Measurements from ENCODE around the gene CASS4.

Gene CASS4

DNA sequence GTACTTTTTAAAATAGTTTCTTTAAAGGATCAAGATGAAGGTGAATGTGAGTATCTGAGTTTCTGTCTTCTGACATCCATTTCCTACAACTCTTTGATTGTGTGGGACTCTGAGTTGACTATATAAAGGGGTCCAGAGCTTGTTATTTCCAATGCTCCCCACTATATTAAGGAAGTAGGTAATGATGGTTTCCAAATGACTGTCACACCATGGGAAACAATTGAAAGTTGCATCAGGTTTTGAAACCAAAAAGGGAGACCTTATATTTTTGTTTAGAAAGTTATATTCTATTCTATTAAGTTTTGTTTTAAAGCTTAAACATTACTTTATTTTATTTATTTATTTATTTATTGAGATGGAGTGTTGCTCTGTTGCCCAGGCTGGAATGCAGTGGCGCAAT is 11.2 kb downstream of the CASS4 start:
- DNase-seq (ENCODE audit: low spot score): no peak

DNA sequence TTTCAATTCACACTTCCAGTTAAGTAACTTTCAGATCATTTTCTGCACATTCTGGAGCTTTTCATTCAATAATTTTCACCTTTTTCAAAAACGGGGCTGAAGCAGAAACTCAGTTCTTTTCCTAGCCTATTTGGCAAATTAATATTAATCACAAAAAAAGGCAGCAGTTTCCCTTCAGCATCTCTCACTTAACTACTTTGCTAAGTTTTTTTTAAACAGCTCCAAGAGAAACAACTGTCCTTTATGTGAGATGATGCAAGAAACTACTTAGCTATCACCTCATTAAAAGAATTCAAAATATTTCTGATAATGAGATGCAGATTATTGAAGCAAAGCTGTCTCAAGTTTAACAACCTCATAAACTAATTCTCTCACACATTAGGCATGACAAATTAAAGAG is 11.8 kb downstream of the CASS4 start:
- no peak for DNase-seq (ENCODE audit: low spot score)

DNA sequence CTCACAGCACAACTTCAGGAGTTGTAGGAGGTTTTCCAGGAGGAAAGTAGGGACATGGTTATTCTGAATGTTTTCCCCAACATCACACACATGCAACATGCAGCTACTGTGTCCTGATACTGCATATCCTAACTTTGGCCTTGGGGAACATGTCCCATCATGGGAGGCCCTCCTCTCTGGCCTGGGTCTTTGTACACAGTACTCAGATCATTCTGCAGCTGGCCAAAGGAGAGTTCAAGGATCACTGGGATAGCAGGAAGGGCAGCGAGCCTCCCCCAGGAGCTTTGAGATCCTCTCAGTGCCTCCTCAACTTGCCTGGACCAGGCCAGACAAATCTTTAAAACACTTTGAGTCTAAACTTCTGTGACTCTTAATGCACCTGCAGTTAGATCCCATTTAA is 12.9 kb downstream of the CASS4 start:
- peak; percentile 12 for DNase-seq (ENCODE audit: low spot score)

DNA sequence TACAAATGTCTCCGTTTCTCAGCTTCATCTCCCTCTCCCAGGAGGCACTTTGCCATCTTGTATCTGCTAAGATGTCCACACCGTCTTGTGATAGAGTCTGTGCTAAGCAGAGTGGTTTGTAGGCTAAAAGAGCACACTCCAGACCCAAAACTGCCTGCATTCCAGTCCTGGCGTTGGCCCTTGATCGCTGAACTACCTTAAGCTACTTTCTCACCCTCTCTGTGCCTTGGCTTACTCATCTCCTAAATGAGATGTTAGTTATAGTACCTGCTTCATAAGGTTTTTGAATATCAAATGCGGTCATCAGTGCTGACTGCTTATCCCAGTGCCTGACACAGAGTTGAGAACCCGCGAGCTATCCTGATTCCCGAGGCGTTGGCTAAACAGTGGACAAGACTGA is 14.0 kb downstream of the CASS4 start:
- DNase-seq (ENCODE audit: low spot score): peak; percentile 21

DNA sequence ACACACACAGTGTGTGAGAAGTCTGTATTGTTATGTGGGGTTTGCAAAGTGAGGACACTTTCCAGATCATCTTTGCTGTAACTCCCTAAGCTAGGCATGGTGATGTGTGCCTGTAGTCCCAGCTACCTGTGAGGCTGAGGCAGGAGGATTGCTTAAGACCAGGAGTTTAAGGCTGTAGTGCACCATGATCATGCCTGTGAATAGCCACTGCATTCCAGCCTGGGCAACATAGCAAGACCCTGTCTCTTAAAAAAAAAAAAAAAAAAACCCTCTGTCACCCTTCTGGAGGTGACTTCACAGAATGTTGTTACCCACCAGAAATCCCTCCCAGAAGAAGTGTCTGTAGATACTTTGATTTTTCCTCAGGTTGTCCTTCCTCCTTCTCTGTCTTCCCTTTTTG is 14.9 kb downstream of the CASS4 start:
- DNase-seq (ENCODE audit: low spot score): no peak

DNA sequence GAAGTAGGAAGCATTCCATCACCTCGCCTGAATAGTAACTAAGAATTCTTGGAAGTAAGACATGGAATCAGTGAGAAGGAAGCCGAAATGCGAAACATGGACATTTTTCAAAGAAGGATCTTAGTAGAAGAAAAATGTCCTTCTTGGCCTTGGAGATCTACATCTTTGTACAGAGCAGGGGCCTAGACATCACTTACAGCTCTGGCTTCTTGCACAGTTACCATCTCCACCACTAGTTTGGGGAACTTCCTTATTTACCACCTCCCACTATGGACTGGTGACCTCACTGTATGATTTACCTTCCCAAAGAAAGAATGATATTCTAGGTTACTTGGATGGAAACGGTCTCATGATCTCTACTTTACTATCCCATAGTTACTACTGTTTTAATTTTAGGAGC is 15.7 kb downstream of the CASS4 start:
- no peak for DNase-seq (ENCODE audit: low spot score)

DNA sequence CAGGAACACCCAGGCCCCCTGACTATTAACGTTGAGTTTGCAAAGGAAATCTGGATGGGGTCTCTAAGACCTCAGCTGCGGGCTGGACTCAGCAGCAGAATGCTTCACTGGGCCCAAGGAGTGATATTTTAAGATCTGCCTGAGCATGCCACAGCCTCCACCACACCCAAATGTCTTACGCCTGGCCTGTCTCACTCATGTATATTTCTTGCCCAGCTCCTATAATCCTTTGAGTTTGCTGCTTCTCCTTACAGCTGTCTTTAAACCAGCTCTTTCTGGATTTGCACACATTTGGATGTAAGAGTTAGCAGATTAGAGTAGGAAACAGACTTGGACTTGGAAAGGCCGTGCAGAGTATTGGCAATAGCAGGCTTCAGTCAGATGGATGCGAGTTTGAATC is 16.4 kb downstream of the CASS4 start:
- DNase-seq (ENCODE audit: low spot score): peak; percentile 18

DNA sequence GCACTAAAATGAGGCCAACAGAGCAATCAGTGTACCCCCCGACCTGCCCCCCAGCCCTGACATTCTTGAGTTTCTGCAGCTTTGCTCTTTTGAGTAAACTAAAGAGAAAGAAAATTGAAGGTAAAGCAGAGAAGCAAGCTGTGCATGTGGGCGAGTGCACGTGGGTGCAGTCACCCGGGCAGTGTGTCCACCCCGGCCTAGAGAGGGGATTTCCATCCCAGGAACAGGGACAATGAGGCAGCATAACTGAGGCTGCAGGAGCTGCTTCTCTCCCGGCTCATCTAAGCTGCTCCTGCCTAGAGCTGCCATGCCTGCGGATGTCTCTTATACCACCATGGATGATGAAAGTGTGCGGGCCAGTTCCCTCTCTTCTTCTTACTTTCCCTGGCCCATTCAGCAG is 16.8 kb downstream of the CASS4 start:
- DNase-seq (ENCODE audit: low spot score): peak; percentile 36

DNA sequence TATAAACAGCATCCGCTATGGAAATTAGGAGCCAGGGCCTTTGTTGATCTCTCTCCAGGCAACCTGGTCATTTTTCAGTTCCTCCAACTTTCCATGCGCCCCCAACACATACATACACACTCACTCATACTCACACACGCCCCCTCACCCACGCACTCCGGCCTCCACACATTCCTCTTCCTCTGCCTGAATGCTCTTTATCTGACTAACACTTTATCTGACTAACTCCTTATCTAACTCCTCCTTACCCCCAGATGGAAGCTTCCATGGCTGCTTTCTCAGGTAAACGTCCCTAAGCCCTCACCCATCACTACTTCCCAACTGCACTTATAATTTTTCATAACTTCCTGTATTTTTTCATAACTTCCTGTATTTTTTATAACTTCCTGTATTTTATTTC is 17.4 kb downstream of the CASS4 start:
- no peak for DNase-seq (ENCODE audit: low spot score)

DNA sequence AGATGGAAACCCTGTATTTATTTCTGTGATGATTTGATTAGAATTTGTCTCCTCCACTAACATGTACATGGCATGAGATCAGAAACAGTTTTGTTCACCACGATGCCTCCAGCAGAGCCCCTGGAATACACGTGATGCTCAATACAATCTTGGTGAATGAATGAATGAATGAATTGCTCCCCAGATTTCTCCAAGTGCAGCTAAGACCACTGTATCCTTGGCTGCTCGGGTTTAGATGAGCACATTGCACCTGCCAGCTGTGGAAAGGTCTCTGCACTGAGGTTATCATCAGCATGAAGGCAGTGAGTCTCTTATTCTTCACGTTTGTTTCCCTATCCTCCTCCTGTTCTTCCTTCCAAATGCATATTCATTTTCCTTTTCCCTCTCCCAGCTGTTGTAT is 17.9 kb downstream of the CASS4 start:
- DNase-seq (ENCODE audit: low spot score): no peak

DNA sequence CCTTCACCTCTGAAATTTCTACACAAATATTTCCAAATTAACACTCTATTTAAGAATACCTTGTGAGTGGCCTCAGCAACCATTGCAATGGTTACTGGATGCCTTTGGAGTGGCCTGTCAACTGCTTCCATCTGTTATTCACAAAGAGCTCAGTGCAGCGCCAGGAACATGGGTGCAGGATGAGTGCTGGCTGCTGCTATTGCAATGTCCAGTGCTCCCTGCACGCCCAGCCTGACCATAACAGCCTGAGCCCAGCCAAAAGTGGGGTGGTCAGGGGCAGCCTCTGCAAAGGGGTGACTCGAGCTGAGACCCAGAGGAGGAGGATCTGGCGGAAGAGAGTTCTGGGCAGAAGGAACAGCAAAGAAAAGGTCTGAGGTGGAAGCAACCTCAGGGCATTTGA is 18.4 kb downstream of the CASS4 start:
- DNase-seq (ENCODE audit: low spot score): peak; percentile 31

DNA sequence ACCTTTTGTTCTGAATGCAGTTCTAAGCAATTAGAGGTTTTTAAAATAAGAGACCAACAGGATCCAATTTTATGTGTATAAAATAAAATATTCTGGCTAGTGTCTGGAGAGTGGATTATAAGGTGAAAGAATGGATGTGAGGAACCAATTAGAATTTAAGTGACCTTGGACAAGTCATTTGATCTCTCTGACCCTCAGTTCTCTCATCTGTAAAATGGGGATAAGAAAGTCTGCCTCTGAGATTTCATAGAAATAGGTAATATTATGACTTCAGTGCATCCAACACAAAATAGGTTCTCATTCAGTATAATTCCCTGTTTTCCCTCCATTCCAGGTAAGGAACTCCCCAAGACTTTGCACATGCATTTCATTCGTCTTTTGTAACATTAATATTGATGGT is 18.9 kb downstream of the CASS4 start:
- DNase-seq (ENCODE audit: low spot score): no peak

DNA sequence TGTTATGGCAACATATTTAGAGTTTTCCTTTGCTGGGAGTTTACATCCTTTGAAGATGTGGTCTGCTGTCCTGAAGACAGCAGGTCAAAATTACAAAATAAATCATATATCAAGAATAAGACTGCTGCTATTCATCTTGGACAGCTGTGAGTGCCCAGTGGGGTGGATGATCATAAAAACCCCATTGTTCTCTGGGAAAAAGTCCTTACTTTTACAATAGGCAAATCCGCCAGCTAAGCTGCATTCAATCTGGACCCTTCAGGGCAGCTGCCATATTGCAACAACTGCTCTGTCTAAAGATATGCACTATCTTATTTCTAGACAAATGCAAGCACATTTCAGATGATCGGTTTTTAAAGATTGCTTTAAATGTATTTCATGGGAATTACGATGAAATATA is 19.4 kb downstream of the CASS4 start:
- no peak for DNase-seq (ENCODE audit: low spot score)

DNA sequence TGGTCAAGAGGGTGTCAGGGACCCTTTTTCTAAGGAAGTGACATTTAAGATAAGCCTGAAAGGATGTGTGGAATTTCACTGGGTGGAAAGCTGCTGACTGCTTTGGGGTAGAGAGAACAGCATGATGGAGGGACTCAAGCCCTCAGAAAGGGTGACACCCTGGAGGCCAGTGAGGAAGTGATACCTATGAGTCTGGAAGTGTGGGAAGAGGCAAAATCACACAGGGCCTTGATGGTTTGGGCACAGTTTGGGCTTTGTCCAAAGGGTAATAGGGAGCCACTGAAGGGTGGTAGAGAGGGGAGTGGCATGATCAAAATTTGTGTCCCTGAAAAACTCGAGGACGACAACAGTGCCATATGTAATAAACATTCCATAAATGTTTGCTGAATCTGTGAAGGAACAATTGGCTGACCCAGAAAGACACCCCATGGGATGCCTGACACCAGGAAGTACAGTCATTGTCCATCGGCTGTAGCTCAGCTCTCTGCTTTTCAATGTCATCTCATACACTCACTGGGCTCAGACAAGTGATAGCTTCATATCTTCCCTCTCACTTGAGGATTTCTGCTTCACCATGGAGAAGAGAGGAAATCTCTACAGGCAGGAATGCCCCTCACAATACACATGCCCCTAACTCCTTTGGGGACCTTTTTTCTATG is 21.3 kb downstream of the CASS4 start:
- DNase-seq (ENCODE audit: low spot score): no peak

DNA sequence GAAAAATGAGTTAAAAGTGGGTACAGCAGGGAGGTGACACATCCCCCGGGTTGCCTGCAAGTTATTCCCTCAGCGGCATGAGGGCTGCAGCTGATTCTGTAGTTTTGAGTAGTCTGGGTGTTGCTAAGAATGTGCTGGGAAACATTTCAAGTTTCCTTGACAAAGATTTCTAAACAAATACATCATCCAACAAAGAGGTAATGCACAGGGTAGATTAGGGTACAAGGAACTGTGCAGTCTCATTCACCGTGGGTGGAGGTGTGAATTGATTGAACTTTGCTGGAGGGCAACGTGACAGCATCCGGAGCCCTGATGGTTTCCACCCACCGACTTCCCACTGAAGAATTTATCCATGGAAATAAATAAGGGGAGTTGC is 21.8 kb downstream of the CASS4 start:
- DNase-seq (ENCODE audit: low spot score): no peak

DNA sequence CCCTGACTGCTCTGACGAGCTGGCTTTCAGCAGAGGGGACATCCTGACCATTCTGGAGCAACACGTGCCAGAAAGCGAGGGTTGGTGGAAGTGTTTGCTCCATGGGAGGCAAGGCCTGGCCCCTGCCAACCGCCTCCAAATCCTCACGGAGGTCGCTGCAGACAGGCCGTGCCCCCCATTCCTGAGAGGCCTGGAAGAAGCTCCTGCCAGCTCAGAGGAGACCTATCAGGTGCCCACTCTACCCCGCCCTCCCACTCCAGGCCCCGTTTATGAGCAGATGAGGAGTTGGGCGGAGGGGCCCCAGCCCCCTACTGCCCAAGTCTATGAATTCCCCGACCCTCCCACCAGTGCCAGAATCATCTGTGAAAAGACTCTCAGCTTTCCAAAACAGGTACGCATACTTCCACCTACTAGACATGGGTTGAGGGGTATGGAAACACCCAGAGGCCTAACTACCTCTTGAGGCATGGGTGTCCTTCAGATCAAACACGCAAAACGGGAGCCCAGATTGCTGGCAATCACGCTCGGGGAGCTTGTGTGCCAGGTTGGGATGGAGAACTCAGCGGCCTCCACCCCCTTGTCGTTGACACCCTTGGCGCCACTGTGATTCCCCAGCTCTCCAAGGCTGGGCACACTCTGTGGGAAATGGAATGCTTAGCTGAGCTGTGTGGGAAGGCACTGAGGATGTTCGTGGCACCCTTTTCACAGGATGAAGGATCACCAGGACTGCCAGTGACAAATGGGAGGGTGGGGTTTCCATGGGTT is 25.3 kb downstream of the CASS4 start:
- DNase-seq (ENCODE audit: low spot score): no peak

DNA sequence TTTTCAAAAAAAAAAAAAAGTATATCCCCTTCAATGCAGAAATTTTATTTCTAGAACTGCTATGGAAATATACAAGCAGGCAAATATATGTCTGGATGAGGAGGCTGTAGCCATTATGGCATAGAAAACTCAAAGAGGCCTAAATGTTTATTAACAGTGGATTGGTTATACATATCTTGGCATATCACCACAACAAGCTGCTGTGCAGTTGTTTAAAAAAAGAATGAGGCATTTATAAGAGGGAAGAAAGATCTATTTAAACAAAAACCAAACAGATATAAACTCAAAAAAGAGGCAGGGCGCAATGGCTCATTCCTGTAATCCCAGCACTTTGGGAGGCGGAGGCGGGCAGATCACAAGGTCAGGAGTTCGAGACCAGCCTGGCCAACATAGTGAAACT is 26.2 kb downstream of the CASS4 start:
- no peak for DNase-seq (ENCODE audit: low spot score)

DNA sequence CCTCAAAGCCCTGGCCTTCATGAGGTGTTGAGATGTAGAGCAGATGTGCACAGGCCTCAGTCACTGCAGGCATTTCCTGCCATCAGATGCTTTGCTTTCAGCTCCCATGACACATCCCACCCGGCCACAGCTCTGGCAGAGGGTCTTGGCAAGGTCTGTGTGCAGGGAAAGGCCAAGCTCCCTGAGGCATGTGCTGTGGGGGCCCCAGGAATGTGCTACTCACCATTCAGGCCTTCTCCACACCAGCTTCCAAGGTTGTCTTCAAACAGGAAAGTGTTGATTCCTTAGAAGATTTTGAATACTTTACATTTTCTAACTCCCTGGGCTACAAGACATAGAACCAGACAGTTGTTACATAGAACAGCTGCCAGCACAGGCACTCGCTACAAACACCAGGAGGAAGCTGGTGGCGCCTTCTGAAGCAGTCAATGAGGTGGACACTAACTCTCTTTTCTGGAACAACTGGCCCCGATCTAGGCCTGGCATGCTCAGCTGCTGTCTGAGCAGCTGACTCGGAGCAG is 27.8 kb downstream of the CASS4 start:
- no peak for DNase-seq (ENCODE audit: low spot score)

DNA sequence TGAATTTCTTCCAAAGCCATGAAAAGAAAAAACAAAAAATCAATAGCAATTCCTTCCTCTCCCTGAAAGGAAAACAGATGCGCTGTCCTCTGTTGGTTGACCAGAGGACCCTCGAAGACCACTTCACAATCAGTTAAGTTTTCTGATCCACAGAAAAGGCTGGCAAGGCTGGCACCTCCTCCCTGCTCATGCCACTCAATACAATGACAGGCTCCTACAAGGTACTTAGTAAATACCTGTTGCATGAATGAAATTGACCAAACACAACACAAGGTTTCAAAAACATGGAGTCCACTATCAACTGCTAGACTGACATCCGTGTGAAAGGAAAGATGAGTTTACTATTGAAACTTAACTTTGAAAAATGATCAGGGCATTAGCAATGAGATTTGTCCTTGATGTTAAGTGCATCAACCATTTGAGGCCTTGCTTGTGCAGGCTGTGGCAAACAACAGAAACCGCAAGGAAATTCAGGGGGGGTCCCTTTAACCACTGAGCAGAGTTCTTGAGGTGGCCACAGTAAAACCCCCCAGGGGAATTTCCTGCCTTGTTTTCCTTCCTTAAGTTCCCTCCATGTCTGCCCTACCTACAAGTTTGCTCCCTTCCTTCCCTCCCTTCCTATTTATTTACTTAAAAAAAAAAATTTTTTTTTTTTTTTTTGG is 28.4 kb downstream of the CASS4 start:
- no peak for DNase-seq (ENCODE audit: low spot score)

DNA sequence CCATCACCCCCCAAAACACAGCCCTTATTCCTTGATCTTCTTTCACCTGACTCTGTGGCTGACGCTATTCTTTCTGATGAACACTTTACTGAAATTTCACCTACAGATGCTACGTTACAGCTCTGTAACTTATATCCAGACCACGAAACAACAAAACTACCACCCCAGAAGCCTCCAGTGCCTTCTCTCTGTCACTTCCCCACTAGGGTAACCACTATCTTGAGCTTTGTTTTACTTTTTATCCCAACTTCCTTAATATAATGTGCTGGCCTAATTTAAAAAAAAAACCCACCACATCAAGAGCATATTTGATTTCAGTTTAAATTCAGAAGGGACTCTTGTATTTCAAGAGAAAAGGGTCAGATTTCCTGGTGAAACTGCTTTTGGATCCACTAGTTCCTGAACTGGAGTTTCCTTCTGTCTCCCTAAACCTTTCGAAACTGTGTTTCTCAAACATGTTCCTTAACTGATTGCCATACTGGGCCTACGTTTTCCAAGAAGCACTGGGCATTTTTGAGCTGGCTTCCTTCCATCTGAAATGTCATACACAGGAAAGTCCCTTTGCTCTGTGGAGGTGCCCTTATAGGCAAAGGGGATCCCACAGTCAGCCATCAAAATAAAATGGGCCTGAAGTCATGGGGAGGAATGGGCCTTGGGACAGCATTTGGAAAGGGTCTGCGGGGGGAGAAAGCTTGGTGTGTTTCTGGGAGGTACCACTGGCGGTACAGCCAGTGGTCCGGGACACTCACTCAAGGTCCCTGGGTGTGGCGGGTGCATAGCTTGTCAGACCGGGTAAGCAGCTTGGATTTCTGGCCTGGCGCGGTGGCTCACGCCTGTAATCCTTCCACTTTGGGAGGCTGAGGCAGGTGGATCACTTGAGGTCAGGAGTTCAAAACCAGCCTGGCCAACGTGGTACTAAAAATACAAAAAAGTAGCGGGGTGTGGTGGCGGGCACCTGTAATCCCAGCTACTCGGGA is 30.6 kb downstream of the CASS4 start:
- DNase-seq (ENCODE audit: low spot score): no peak

DNA sequence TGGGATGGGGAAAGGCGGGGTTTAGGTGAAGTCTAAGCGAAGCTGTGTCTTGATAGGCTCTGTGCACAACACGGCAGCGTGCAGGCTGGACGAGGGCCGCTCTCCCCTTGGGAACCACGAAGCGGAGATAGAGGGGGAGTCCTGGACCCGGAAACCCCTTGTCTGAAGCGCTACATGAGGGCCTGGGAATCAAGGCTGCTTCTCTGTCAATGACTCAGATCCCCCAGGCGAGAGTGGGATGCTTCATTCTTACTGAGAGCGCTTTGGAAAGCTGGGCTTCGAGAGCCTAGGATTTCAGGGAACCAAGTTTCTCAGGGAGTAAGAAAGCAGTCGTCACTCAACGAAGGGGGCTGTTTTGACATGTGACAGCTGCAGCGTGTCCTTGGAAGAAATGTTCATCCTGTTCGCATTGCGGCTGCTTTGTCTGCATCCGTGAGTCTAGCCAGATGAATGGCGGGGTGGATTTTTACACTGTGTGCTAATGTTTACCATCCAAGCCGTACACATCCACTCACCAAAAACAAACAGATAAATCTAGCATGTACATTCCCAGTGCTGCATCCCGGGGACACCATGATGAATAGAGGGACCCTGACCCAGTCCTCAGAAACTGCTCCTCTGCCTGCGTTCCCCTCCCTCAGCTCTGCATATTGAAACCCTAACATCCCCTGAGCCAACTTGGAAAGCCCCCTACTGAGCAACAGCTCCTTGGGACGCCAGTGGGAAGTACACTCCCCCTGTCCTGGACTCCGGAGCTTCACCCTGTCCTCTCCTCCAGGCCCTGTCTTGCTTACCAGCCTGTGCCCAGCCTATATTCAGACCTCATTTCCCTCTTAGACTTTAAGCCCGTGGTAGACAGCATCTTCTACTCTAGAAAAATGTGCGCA is 31.8 kb downstream of the CASS4 start:
- no peak for DNase-seq (ENCODE audit: low spot score)
